Keratinocyte (primary cell): ENCODE data around the gene ZNF106. TPM values are rescaled to one million over a fixed set of nuclear protein-coding genes. Genes with fewer than 3 reads are reported as not detected.

Source experiments
- DNase-seq: peaks from one replicate; pipeline ENCODE4 v3.0.0-alpha.2; 2011; ENCODE audit warnings: low read depth, missing footprints, low spot score
- FAIRE-seq: peaks from 2 replicates; lab custom pipeline; 2011; peaks lifted over from hg19 to GRCh38; lab: Jason Lieb, UNC
- H2AFZ ChIP-seq: 2 replicates; pipeline ENCODE4 v1.6.0; 2012; ENCODE audit warnings: low read length, control low read depth, inconsistent platforms; ENCODE audit not compliant: control insufficient read depth
- H3K27ac ChIP-seq: 2 replicates; pipeline ENCODE4 v1.5.1; 2011; ENCODE audit warnings: low read length; ENCODE audit not compliant: control insufficient read depth, insufficient read depth
- H3K27me3 ChIP-seq: 3 replicates; pipeline ENCODE4 v1.6.0; 2011; ENCODE audit warnings: low read length; ENCODE audit not compliant: control insufficient read depth, insufficient read depth; ENCODE audit errors: extremely low read depth
- H3K36me3 ChIP-seq, 2 experiments: 2 replicates in 1 of 2; 3 replicates in 1 of 2; pipeline ENCODE4 v1.5.1; 2011; ENCODE audit warnings: low read length in 2 of 2, mild to moderate bottlenecking in 1 of 2; ENCODE audit not compliant: control insufficient read depth in 2 of 2, insufficient read depth in 2 of 2; ENCODE audit errors: extremely low read depth in 1 of 2
- H3K4me1 ChIP-seq: 3 replicates; pipeline ENCODE4 v1.5.1; 2011; ENCODE audit warnings: low read length; ENCODE audit not compliant: control insufficient read depth, insufficient read depth; ENCODE audit errors: extremely low read depth
- H3K4me2 ChIP-seq: 3 replicates; pipeline ENCODE4 v1.6.0; 2011; ENCODE audit warnings: low read depth, low read length; ENCODE audit not compliant: control insufficient read depth, insufficient read depth; ENCODE audit errors: extremely low read depth
- H3K4me3 ChIP-seq, 3 experiments: fragments of 200-600 bp in 1 of 3; sonication (generic) in 1 of 3; 2 replicates in 2 of 3; 3 replicates in 1 of 3; pipeline ENCODE4 v1.5.1; 2011 to 2016; ENCODE audit warnings: low read length in 3 of 3, mild to moderate bottlenecking in 3 of 3, control low read depth in 2 of 3, inconsistent platforms in 1 of 3, low read depth in 1 of 3, mixed read lengths in 1 of 3, mixed run types in 1 of 3, moderate library complexity in 1 of 3; ENCODE audit not compliant: control insufficient read depth in 2 of 3, insufficient read depth in 2 of 3; ENCODE audit errors: extremely low read depth in 1 of 3
- H3K79me2 ChIP-seq: 2 replicates; pipeline ENCODE4 v1.6.0; 2012; ENCODE audit warnings: low read length; ENCODE audit not compliant: control insufficient read depth, insufficient read depth
- H3K9ac ChIP-seq: 3 replicates; pipeline ENCODE4 v1.6.0; 2011; ENCODE audit warnings: low read length; ENCODE audit not compliant: control insufficient read depth, insufficient read depth; ENCODE audit errors: extremely low read depth
- H3K9me1 ChIP-seq: 3 replicates; pipeline ENCODE4 v1.6.0; 2011; ENCODE audit warnings: low read length; ENCODE audit not compliant: control insufficient read depth, insufficient read depth; ENCODE audit errors: extremely low read depth
- H3K9me3 ChIP-seq: 2 replicates; pipeline ENCODE4 v1.5.1; 2012; ENCODE audit warnings: low read depth, low read length; ENCODE audit not compliant: control insufficient read depth
- H4K20me1 ChIP-seq: 3 replicates; pipeline ENCODE4 v1.6.0; 2011; ENCODE audit warnings: low read length; ENCODE audit not compliant: control insufficient read depth, insufficient read depth; ENCODE audit errors: extremely low read depth
- CTCF ChIP-seq, 3 experiments: IDR thresholded peaks in 1 of 3; conservative IDR thresholded peaks in 1 of 3; optimal IDR thresholded peaks in 1 of 3; 2 replicates in 2 of 3; 3 replicates in 1 of 3; pipeline versions ENCODE3 to v1.5.1; 2011; ENCODE audit warnings: low read length in 3 of 3, mild to moderate bottlenecking in 3 of 3, moderate library complexity in 2 of 3, control low read depth in 1 of 3, inconsistent platforms in 1 of 3; ENCODE audit not compliant: insufficient read depth in 2 of 3; ENCODE audit errors: extremely low read depth in 1 of 3
- EZH2 ChIP-seq: IDR thresholded peaks from one replicate; pipeline ENCODE4 v1.6.1; 2012; ENCODE audit warnings: inconsistent platforms, mild to moderate bottlenecking, low read length, moderate library complexity
- dilution Hi-C: fragments of 300-500 bp; cut with MboI; formaldehyde crosslinking; loops from one replicate; pipeline ENCODE4 v1.7.0; 2020; ENCODE audit warnings: low sequenced_read_pairs; ENCODE audit not compliant: extremely low pct_ligation_motif_present
- polyA plus RNA-seq, 5 experiments: library from polyadenylated mRNA; depleted of rRNA in 3 of 5; stranded (reverse) in 3 of 5; stranded (forward) in 1 of 5; unstranded in 1 of 5; fragments of >200 nt; gene quantifications; 1 replicate in 1 of 5; 2 replicates in 3 of 5; 3 replicates in 1 of 5; pipeline versions ENCODE4 v1.2.1 to v1.2.3, GENCODE V29; 2011 to 2012; ENCODE audit warnings: missing spikeins in 2 of 5, low read depth in 1 of 5, low replicate concordance in 1 of 5

The ZNF106 gene
- polyA plus RNA-seq, 1 donor (not counting 4 experiments of a cell fraction or from before 2014, with no cell fraction given), result 24.6 TPM

DNA sequence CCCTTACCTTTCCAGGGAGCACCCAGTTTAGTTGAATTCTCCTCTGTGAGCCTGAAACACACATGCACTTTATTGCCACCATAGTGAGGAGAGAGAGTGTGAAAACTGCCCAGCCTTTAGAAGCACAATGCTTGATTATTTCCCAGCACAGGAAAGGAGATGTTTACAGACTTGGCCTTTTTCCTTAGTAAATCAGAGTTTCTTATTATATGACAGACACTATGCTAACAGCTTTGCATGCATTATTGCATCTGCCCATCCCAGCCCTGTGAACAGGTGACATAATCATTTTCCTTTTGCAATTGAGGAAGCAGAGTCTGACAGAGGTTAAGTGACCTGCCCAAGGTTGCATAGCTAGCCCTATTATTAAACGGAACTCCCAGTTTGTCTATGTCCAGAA is 95.1 kb downstream of the ZNF106 start:
- no peaks in the 10 kb centered on the region for H3K27me3 ChIP-seq
- no peak overlapping the region for H2AFZ ChIP-seq
- no peak overlapping the region for H3K27ac ChIP-seq
- dilution Hi-C loops, result no loop called here
- H3K9ac ChIP-seq, result no peak overlapping the region
- TF ChIP-seq EZH2 (no peak), CTCF (optimal IDR thresholded peaks at IDR 0.05 in 1 of 3, IDR thresholded peaks at IDR 0.05 in 1 of 3, conservative IDR thresholded peaks at IDR 0.05 in 1 of 3; ENCODE audit: extremely low read depth in 1 of 3, insufficient read depth in 2 of 3, low read length in 3 of 3) (no peak)
- no peaks in the 10 kb centered on the region for H3K79me2 ChIP-seq
- H3K4me3 ChIP-seq, result no peak overlapping the region
- H3K9me1 ChIP-seq, result no peaks in the 10 kb centered on the region
- no peaks in the 10 kb centered on the region for H3K9me3 ChIP-seq
- H3K36me3 ChIP-seq, result peaks cover 0 to 14% of the 10 kb centered on the region in 2 experiments
- DNase-seq (no peak), FAIRE-seq (no peak)
- H3K4me2 ChIP-seq, result no peak overlapping the region
- H4K20me1 ChIP-seq, result no peaks in the 10 kb centered on the region
- no peaks in the 10 kb centered on the region for H3K4me1 ChIP-seq

GRCh38 chr15:42394106-42394505 is 96.8 kb downstream of the ZNF106 start:
- TF ChIP-seq CTCF (optimal IDR thresholded peaks at IDR 0.05 in 1 of 3, IDR thresholded peaks at IDR 0.05 in 1 of 3, conservative IDR thresholded peaks at IDR 0.05 in 1 of 3; ENCODE audit: extremely low read depth in 1 of 3, insufficient read depth in 2 of 3, low read length in 3 of 3) (no peak), EZH2 (no peak)
- Histone ChIP-seq H3K36me3 (peaks cover 0 to 5% of the 10 kb centered on the region in 2 experiments), H3K27ac (no peak overlapping the region), H3K79me2 (no peaks in the 10 kb centered on the region), H3K4me3 (no peak overlapping the region), H3K9me1 (no peaks in the 10 kb centered on the region), H2AFZ (no peak overlapping the region), H3K27me3 (no peaks in the 10 kb centered on the region), H3K4me2 (no peak overlapping the region), H4K20me1 (no peaks in the 10 kb centered on the region), H3K9me3 (no peaks in the 10 kb centered on the region), H3K4me1 (no peaks in the 10 kb centered on the region), H3K9ac (no peak overlapping the region)
- FAIRE-seq (no peak), DNase-seq (no peak)
- dilution Hi-C loops, result no loop called here
